NOMO-1 treated with DMSO at 0.1 percent for 48 hours (cell line): ENCODE data around the gene NTM.

Experiments
- DNase-seq: peaks from one replicate; lab custom pipeline; 2025; ENCODE audit not compliant: unreplicated experiment; lab: John Stamatoyannopoulos, UW

NTM gene

DNA sequence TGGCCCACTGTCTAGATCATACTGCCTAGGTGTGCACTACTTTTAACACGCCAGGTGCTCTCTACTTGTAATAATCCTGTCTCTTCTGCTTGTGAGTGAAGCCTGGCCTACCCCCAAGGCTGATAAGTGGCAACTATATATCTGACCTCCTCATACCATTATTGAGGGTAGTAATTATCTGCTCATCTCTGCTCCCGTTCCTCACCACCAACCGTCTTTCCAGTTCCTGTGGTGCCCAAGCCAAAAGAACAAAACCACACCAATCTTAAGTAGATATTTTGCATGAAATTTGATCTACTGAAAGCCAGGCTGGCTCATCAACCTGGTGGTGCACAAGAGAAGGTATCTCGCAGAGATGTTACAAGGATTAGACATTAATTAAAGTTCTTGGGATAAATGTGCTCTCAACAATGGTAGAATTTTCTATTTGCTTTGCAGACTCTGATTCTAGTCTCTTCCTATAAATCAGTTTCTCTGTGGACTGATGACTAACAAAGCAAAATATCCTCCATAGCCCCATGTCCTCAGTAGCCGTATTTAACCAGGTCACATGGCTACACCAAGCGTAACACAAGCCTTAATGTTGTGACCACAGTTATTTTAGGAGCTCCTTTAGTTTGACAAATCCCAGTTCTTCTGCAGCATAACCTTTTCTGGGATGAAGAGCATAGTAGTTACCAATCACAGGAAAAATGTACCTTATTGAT, 267.2 kb downstream of the NTM start:
- DNase-seq: no peak

DNA sequence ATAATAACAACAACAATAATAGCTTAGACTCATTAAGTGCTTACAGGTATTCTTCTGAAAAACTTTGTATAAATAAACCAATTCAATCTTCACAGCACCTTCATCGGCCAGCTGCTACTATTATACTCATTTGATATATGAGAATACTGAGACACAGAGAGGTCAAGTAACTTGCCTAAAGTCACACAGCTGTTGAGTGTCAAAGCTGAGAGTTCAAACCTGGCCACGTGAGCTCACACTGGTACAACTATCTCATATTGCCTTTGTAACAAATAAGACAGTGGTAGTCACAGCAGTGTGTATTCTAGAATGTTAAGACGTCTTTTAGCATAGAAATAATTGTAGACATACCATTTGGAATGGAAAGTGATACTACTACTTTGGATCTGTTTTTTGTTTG, 268.5 kb downstream of the NTM start:
- no peak for DNase-seq

DNA sequence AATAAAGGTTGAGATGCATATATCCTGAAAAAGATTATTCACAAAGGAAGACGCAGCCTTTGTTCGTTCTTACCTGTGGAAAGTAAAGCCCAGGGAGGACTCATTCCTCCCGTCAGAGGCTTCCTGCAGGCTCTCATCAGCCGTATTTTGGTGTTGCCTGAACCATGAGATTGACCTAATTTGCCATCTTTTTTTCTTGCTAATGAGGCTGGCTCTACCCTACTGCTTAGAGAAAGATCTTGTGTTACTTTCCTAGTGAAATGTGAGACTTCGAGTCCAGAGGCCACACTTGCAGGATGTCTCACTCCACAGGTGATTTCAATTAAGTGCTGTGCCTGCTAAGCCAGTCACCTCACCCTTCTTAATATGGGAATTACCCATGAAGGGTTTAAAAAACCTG, 269.9 kb downstream of the NTM start:
- DNase-seq: no peak

DNA sequence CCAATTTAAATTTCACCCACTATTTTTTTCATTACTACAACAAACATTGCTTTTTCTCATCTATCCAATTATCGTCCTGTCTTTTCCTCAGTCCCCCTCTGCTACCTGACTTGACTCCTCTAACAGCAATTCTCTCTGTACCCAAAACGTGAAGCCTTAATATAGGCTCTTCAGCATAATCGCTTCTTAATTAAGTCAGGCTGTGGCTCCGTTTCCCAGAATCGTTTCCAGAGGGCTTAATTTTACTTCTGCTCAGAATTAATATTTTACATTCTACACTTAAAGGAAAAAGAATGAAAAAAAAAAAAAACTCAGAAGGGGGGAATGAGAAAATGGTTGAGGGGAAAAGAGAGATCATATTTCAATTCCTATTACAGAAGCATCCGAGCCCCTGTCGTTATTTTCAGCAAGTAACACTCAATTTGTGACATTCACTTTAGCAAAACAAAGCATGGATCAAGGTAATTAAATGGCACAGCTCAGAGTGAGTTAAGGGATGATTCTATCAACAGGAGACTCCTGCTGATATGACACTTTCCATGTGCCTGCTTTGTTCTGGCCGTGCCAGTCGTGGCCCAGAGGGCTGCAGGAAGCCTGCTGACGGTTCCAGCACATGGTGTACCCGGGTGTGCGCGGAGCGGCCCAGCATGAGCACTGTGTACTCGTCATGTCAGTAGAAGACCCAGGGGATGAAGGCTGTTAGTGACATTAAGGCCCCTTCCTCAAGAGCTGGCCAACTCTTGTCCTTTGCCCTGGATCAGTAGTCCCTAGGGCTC, 272.5 kb downstream of the NTM start:
- DNase-seq: no peak

DNA sequence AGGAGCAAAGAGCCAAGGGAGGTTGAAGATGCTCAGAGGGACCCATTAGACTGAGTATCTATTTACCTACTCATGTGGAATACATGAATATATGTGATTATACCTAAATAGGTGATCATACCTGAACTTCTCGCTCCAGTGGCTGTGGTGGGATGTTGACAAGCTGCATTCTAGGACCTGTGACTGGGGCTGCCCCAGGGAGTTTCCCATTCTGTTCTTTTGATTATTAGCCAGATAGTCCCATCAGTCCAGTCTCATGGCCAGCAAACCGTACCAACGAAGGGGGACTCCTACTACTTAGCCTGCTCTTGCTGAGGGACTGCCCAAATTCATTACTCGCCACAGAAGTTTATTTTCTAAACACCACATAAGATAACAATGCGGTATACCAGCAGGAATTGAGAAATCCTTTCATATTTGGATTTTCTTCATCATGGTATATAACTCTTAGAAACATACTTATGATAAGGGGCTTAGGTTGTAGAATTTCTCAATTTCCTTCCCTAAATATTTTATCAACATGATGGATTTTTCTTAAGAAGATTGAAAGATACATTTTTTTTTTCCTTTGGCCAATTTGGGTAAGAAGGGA, 273.9 kb downstream of the NTM start:
- no peak for DNase-seq

DNA sequence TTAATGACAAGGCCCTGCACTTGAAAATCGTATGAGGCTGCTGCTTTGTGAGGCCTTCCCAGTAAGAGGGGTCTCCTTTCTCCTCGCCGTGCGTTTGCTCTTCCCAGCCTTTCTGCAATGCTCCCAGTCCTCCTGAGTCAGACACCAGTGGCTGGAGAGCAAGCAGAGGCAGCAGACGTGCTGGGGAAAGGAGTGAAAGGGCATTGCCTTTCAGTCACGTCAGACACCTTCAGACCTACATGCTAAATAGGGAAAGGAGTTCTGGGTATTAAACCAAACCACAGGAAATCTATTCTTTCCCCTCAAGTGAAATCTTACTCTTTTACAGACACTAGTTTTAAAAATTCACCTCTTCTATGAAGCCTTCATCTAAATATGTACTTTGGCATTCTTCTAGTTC, 274.8 kb downstream of the NTM start:
- DNase-seq: no peak

DNA sequence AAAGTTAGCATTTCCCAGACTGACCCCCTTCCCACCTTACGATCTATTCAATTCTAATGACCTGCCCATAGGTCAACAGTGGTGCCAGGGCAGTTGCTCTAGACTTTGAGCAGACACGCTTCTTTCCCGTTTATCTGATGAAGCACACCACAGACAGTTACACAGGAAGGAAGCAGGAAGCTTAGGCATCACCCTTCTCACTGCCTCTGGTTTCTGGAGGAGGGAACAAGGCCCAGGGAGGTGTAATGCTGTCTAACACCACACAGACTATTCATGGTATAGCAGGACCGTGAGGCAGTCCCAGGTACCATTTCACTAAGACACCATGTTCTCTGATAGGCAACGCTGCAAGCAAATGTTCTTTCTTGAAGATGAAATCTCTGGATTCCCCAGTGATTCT, 279.4 kb downstream of the NTM start:
- DNase-seq: no peak

DNA sequence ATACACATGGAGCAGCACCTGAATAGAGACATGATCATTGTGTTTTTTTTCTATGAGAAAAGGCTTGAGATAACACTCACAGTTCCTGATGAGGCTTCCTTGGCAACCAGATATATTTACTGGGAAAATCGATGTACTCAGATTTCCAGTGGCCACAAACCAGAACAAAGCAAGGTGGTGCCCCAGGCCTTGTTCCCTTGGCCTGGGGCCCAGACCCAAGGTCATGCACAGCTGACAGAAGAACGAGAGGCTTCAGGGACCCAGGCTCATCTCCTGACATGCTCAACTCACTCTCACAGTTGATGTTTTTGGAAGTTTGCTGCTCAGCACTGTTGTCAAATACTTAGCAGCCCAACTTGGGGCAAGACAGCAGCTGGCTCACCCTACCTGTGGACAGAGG, 281.8 kb downstream of the NTM start:
- DNase-seq: no peak

DNA sequence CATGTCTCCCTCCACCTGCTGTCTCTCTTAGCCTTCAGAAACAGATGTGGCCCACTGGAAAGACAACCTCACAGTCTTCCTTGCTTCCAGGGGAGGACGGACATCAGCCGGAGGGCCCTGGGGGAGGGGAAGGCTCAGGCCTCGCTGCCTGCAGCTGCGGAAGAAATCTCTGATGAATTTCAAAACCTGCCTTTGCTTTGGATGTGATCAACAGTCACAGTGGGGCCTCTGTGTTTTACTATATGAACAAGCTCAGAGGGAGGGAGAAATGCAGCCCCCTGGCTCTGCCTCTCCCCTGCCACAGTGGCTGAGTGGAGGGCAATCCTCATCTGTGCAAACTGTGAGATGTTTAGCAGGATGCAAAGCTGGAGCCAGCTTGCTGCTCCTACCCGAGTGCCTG, 282.8 kb downstream of the NTM start:
- no peak for DNase-seq

DNA sequence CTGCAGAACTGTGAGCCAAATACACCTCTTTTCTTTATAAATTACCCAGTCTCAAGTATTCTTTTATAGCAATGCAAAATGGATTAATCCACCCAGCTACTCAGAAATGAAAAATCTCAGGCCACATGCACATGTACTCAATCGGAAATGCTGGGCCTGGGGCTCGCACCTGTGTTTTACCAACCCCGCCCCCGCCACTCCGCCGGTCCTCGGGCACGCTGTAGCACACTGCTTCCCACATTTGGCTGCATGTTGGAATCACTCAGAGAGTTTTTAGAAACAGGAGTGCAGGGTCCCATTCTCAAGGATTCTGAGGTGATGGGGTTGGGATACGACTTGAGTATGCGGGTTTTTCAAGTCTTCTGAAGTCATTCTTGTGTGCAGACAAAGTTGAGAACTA, 284.4 kb downstream of the NTM start:
- no peak for DNase-seq

DNA sequence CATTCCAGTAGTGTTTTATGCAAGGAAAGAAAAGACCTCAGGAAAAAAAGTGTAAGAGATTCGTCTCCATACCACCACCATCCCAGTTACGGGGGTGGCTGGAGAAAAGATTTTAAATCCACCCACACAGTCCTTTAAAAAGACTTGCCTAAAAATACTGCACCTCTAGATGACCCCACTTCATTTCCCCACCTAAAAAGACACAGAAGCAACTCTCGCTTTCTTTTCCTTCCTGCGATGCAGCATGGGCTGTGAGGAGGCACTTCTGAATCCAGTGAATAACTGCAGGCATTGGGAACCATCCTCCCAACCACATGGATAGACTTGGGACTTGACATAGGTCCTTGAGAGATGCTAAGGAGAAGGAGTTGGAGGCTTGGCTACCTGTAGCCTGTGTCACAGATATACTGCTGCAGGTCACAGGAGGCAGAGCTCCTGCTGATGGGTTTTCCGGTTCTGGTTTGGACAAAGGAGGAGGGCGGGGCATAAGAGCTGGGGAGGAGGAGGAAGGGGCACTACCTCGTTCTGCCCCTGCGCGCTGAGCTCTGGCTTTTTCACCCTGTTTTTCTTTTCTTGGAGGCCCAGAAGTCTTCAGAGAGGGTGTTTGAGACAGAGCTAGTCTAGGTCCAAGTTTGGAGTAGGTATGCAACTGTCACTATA, 285.9 kb downstream of the NTM start:
- no peak for DNase-seq

DNA sequence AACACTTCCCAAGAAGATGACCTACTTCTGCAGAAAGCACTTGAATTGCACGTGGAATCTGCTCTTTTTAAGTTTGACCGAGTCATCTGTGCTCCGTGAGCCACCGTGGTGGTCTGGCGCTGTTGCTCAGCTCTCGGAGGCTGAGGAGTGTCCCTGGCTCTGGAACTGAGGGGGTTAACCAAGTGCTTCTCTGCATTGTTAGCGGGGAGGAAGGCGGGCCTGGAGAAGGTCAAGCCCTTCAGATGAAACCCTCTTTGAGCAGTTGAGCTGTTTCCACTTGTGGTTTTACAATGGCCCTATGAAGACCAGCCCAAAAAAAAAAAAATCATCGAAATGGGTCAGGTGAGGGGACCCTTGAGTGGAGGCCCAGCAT, 286.4 kb downstream of the NTM start:
- no peak for DNase-seq

DNA sequence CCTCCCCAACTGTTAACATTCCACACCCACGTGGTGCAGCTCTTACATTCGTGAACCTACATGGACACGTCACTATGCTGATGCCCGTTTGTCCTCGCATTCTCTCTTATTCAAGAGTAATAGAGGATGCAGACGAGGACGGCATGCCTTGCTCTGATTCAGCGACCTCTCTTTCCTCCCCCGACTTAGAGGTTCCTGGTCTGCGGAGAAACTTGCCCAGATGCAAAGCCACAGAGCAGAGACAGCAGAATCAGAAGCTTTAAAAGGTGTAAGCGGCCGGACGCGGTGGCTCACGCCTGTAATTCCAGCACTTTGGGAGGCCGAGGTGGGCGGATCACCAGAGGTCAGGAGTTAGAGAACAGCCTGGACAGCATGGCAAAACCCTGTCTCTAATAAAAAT, 288.0 kb downstream of the NTM start:
- no peak for DNase-seq

DNA sequence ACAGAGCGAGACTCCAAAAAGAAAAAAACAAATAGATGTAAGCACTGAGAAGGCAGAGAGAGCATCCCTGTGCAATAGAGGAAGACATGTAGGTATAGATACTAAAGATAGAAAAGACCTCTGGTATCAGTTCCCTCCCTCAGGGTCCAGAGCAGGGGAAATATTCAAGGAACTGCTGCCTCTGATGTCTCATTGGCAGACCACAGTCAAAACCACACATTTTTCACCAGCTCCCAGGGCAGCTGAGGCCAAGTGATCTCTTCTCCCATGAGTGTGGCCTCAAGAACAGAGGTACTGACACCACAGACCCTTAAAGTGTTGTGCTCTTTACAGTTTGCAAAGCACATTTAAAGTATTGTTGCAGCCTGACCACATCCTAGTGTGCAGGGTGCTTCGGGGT, 288.5 kb downstream of the NTM start:
- peak; percentile 82 for DNase-seq

DNA sequence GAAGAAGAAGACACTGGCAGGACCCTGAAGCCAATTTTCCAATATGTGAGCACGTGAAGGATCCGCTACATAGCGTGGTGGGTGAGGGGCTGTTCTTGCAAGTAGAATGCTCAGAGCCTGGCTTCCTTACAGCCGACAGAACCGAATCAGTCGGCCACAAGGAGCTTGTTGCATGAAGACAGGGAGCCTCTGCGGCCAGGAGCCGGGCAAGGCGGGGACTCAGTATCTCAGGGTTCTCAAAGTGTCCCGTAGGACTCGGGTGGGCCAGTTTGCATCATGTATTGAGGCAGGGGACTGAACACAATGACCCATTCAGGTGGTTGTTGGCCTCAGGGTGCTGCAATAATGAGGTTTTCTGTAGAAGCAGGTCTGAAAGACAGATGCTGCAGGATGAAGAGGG, 289.5 kb downstream of the NTM start:
- no peak for DNase-seq

DNA sequence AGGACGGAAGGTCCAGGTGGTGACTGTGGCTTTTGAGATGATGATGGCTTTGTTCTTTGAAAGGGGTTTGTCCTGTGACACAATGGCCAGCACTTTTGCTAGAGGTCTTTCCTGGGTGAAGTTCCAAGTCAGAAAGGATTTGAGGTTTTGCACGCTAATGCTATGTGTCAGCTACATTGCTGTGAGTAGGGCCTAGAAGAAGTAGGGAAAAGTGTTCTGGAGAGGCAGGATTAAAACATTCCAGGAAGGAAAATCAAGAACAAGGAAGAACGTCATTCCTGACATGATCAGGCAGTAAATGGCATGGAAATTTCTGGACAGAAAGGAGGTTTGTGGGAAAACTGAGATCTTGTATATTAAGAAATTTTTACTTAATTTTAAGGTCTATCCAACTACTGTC, 290.7 kb downstream of the NTM start:
- no peak for DNase-seq

DNA sequence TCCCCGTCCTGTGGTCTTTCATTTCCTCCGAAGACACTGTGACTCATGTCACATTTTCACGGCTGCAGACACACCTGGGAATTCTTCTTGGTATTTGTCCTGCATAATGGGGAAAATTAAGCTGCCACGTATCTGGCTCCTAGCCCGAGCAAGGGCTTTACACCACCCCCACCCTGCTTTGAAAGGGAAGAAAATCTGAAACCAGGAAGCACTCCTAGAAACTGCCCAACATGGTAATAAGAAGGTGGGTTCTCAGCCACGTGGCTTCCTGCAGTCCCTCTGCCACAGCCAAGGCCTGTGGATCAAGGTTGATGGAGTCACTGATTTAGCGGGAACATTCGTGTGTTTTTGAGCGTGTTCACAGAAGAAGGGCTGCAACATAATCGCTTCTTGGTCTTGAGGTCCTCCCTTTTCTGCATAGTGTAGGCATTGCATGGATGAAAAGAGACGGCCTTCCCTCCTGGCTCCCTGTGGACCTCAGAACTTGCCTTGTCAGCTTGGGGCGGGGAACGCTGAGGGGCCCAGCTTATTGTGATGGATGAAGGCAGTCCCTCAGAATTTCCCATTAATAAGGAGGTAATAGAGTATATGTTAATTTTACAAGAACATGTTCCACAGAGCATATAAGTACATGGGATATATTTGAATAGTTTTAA, 292.0 kb downstream of the NTM start:
- DNase-seq: no peak

DNA sequence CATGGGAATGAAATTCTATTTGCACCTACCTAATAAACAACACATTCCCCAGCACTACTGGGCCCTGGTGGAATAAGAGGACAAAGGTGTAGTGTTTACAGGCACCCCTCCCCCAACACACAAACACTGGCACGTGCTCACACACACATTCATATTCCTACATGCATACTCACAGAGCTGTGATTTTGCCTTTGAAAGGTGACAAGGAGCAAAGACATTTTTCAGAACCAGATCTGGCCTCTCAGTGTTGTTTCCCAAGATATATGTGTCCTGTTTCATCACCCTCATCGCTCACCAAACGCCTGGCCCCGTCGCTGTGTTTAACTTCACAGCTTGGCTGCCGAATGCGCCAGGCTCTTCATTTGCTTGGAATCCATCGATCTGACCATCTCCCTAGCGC, 292.6 kb downstream of the NTM start:
- DNase-seq: no peak

DNA sequence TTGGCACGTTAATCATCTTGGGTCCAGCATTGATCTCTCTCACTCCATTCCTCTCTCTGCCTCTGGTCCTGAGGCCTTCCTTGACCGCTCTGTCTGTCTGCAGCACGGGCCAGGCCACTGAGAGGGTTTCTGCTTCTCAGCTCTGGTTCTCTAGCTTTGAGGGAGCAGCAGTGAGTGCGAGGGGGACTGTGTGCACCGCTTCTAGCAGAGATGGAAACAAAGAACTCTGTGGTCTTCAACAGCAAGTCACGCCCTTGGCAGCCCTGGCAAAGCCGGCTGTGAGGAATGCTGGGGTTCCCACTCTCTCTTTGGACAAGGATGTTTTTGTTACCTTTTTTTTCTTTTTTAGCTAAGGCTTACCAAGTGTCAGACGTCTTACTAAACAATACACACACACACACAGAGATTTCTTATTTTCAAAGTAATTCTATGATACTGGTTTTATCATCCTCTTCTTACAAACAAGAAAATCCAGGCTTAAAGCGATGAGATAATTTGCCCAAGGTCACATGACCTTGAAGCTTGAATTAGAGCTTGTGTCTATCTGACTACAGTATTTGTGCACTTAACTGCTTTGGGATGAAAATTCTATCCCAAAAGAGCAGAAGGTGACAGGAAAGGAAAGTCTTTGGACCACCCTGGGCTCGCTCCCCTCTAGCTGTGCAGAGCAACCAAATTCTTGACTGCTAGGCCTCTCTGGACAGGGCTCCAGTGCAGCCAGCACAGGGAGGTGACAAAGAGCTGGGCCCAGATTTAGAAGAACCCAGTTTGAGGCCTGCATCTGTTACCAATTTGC, 293.2 kb downstream of the NTM start:
- no peak for DNase-seq

DNA sequence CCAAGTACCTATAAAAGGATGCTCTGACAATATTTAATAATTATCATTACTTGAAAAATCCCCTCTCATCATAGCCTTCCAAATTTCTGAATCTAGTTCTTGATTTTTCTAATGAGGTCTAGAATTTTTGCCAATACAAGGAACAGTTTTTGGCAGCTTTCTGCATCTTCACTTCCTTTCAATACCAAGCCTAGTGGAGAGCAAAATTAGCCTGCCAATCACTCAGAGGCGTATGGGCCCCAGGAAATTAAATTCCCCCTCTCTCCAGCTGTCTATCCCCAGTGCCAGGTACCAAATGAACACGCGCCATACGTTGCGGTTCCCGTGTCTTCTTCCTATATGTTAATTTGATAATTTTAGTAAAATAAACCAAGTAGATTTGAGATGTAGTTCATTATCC, 293.9 kb downstream of the NTM start:
- no peak for DNase-seq

DNA sequence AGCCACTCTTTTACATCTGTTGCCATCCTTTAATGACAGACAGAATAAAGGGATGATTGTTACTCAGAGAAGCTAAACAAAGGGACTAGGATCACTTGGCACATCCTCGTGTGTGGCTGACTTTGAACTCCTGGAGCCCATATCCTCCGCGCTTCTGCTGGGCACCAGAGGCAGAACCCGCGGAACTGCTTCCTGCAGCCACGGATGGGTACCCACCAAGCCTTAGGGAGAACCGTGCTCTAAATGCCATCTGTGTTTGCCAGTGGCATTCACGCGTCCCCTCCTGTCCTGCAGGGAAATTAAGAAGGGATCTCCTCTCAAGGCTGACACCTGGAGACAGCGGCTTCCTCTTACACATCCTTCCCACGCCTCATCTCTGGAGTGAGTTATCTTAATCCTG, 294.4 kb downstream of the NTM start:
- no peak for DNase-seq
